GM12872 (cell line): ENCODE results near the gene ANKRD27.

Experiments used
- TF ChIP-seq, protein P1 (sequence below): IDR thresholded peaks from 3 replicates; pipeline ENCODE4 v1.5.1; 2011; ENCODE audit warnings: low read depth, mild to moderate bottlenecking, low read length, moderate library complexity; ENCODE audit not compliant: insufficient read depth

Gene ANKRD27

DNA sequence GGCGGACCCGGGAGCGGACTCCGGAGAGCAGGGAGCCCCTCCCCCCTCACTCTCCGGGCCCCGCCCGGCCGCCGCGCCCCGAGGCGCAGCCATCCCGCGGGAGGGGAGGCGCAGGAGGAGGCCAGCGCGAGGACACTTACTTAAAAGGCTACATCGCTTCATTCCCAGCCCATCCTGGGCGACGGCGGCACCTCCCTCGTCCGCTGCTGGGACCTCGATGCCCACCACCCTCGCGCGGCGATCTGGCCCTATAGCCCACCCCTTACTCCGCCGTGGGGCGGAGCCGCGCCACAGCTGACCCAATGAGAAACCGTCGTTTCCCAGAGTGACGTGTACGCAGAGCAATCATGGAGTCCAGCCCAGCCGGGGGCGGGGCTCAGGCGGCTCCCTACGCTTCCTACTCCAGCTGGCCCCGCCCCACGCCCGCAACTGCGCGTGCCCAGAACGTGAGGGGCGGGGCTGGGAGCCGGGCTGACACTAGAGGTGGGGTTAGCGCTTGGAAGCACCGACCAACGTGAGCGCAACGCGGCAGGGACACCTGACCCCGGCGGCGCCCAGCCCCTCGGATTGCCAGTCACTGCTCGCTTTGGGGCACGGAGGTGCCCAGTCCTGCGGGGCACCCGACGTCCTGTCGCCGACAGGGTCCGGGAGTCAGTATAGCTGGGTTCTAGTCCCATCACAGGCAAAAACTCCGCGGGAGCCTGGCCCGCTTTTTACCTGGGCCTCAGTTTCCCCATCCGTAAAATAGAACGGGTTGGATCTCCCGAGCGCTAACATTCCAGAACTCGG lies at the start of gene ANKRD27:
Gene ANKRD27, minus strand, starts transcription at position 250 of the 789 bp plus-strand sequence. CDS start 16,165 bp downstream, outside the sequence.
- TF ChIP-seq, protein P1, sequence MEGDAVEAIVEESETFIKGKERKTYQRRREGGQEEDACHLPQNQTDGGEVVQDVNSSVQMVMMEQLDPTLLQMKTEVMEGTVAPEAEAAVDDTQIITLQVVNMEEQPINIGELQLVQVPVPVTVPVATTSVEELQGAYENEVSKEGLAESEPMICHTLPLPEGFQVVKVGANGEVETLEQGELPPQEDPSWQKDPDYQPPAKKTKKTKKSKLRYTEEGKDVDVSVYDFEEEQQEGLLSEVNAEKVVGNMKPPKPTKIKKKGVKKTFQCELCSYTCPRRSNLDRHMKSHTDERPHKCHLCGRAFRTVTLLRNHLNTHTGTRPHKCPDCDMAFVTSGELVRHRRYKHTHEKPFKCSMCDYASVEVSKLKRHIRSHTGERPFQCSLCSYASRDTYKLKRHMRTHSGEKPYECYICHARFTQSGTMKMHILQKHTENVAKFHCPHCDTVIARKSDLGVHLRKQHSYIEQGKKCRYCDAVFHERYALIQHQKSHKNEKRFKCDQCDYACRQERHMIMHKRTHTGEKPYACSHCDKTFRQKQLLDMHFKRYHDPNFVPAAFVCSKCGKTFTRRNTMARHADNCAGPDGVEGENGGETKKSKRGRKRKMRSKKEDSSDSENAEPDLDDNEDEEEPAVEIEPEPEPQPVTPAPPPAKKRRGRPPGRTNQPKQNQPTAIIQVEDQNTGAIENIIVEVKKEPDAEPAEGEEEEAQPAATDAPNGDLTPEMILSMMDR: no peak

GRCh38 chr19:32720936-32721250 lies 45.9 kb upstream of the ANKRD27 start:
- TF ChIP-seq, protein P1: no peak

DNA sequence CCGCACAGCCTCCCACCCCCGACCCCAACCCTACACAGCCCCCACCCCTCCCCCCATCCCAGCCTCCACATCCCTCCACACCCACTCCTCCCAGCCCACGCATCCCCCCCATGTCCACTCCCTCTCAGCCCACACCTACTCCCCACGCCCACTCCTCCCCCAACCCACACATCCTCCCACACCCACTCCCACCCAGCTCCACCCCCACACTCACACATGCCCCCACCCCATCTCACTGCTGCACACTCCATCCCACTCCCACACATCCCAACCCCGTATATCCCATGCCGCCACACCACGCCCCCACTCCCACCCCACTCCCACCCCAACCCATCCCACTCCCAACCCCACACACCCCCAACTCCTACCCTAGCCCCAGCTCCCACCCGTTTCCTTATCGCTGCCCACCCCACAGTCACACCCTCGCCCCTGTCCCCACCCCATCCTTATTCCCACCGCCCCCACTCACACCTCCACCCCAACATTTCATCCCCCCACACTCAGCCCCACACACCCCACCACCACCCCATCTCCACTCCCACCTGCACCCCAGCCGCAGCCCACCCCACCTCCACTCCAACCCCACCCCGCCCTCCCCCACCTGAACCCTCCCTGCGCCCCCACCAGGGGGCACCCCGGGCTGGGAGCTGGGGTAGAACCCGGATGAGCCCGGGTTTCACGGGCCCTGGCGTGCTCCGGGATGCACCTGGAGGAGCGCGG lies 45.4 kb upstream of the ANKRD27 start:
- TF ChIP-seq, protein P1: no peak

DNA sequence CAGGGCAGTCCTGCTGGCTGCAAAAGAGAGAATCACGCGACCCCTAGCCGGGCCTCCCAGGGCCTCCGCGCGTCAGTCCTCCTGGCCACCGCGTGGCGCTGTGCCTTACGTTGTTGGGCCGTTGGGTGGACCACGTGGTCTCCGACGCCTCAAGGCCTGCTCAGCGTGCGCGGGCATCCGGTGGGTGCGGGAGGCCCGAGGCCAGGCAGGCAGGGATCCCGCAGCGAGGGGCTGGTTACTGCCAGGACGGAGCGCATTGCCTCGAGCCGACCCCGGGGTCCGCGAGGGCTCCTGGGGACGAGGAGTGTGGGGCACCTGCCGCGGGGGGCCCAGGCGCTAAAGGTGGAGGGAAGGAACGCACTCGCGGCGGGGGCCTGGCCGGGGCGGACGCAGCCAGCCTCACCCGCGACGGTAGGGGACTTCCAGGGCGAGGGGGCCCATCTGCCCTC lies 44.7 kb upstream of the ANKRD27 start, which contains the start of gene TDRD12:
Gene TDRD12, plus strand, starts transcription at position 157 of the 449 bp plus-strand sequence. CDS start 306 bp downstream, outside the sequence.
- TF ChIP-seq, protein P1: no peak

DNA sequence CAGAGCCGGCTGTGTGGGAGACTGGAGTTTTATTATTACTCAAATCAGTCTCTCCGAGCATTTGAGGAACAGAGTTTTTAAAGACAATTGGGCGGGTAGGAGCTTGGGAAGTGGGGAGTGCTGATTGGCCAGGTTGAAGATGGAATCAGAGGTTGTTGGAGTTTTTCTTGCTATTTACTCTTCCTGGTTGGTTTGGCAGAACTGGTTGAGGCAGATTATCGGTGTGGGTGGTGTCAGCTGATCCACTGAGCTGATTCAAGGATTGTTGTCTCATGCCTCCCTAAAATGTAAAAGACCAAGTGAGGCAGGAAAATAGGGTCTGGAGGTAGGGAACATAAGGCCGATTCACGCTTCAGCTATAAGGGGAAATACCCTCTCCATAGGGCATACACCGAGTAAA lies 43.3 kb upstream of the ANKRD27 start:
- TF ChIP-seq, protein P1: no peak

GRCh38 chr19:32717496-32717895 lies 42.5 kb upstream of the ANKRD27 start:
- TF ChIP-seq, protein P1: no peak

DNA sequence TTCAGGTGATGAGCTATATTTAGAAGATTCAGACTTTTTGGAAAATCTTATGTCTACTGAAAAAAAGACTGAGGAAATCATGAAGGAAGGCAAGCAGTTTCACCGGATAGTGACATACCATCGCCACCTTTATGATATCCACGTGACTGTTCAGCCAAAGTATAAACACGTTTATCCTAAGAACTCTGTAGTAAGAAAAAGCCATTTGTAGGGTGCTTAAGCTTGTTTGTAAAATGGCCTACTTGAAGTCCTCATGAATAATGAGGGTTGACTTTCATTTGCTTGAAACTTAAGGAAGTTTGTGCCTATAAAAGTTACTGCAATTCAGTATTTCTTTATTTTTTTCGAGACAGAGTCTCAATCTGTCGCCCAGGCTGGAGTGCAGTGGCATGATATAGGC lies 36.8 kb upstream of the ANKRD27 start:
- TF ChIP-seq, protein P1: no peak
